Breast epithelium (tissue), 3 donors: ENCODE measurements around the gene PLCL2.

ENCODE experiments used
- POLR2A ChIP-seq: fragments of 450-650 bp; IDR thresholded peaks from one replicate; pipeline ENCODE4 v1.6.1; 2016; ENCODE audit warnings: antibody characterized with exemption, mild to moderate bottlenecking, moderate library complexity
- POLR2AphosphoS5 ChIP-seq, 3 donors: sonication (generic); formaldehyde crosslinking; IDR thresholded peaks; one replicate each; pipeline ENCODE4 v1.6.1; 2017; ENCODE audit warnings: antibody characterized with exemption in 3 of 3
- TF ChIP-seq, protein P1 (sequence below), 3 donors: fragments of 450-650 bp; IDR thresholded peaks; one replicate each; pipeline ENCODE4 v1.5.1; 2016 to 2017; ENCODE audit warnings: antibody characterized with exemption in 3 of 3, mild to moderate bottlenecking in 3 of 3, moderate library complexity in 3 of 3

DNA sequence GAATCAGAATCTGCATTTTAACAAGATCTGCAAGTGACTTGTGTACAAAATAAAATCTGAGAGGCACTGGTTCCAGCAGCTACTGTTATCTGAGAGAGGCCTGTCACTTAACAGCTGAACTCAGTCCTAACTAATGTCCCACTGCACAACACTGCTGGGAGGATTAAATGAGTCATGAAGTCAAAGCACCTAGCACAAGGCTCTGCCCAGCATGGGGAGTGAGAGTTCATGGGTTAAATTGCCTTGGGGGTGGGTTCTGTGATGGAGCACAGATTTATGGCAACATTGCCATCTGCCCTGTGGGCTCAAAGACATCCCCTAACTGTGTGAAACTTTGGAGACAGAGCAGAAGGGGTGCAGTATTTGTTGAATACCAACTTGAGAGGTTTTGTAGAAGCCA is 250.9 kb downstream of the PLCL2 start:
- TF ChIP-seq, protein P1, sequence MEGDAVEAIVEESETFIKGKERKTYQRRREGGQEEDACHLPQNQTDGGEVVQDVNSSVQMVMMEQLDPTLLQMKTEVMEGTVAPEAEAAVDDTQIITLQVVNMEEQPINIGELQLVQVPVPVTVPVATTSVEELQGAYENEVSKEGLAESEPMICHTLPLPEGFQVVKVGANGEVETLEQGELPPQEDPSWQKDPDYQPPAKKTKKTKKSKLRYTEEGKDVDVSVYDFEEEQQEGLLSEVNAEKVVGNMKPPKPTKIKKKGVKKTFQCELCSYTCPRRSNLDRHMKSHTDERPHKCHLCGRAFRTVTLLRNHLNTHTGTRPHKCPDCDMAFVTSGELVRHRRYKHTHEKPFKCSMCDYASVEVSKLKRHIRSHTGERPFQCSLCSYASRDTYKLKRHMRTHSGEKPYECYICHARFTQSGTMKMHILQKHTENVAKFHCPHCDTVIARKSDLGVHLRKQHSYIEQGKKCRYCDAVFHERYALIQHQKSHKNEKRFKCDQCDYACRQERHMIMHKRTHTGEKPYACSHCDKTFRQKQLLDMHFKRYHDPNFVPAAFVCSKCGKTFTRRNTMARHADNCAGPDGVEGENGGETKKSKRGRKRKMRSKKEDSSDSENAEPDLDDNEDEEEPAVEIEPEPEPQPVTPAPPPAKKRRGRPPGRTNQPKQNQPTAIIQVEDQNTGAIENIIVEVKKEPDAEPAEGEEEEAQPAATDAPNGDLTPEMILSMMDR (IDR thresholded peaks at IDR 0.05): no peak
- TF ChIP-seq POLR2AphosphoS5 (IDR thresholded peaks at IDR 0.05) (no peak), POLR2A (no peak)
